B cell (primary cell): ENCODE results near the gene BCL2. TPM values are rescaled to one million over a fixed set of nuclear protein-coding genes. Genes with fewer than 3 reads are reported as not detected.

Experiments
- ATAC-seq: fragments of 200-7000 bp; cut with Tn5 transposase; one replicate; pipeline ENCODE4 v1.10.0; 2021; ENCODE audit warnings: low read depth, mild to moderate bottlenecking, moderate number of reproducible peaks, moderate library complexity
- CTCF ChIA-PET: fragments of 350-600 bp; sonication (Branson Sonifier 250); formaldehyde crosslinking; loops from one replicate; lab custom pipeline; 2021; ENCODE audit warnings: antibody characterized with exemption, inconsistent platforms; lab: Charles Lee
- POLR2A ChIA-PET: fragments of 350-600 bp; sonication (Branson Sonifier 250); formaldehyde crosslinking; loops from one replicate; lab custom pipeline; 2021; ENCODE audit warnings: antibody characterized with exemption; lab: Charles Lee
- DNase-seq: peaks from one replicate; pipeline ENCODE4 v3.0.0; 2013
- H2AFZ ChIP-seq: 2 replicates; pipeline ENCODE4 v1.6.1; 2012; ENCODE audit warnings: mild to moderate bottlenecking, low read depth, low read length; ENCODE audit not compliant: insufficient read depth, poor library complexity, severe bottlenecking
- H3K27ac ChIP-seq, 2 donors: 1 replicate in 1 of 2; 2 replicates in 1 of 2; pipeline ENCODE4 v1.5.1; 2012 to 2013; ENCODE audit warnings: low read length in 2 of 2, mild to moderate bottlenecking in 2 of 2, moderate library complexity in 1 of 2
- H3K27me3 ChIP-seq, 4 experiments: fragments of 200-600 bp in 1 of 4; sonication (generic) in 1 of 4; replicated peaks in 1 of 4; 1 replicate in 2 of 4; 2 replicates in 2 of 4; pipeline versions ENCODE4 v1.6.1 to v1.7.0; 2013 to 2016; ENCODE audit warnings: low read length in 3 of 4, mild to moderate bottlenecking in 2 of 4, mixed read lengths in 1 of 4, moderate library complexity in 1 of 4; ENCODE audit not compliant: insufficient read depth in 4 of 4, control insufficient read depth in 3 of 4; ENCODE audit errors: control extremely low read depth in 1 of 4
- H3K36me3 ChIP-seq, 2 experiments: replicated peaks in 1 of 2; 1 replicate in 1 of 2; 2 replicates in 1 of 2; pipeline versions ENCODE4 v1.6.1 to v1.7.1; 2013; ENCODE audit warnings: low read length in 1 of 2; ENCODE audit not compliant: insufficient read depth in 2 of 2, control insufficient read depth in 1 of 2; ENCODE audit errors: control extremely low read depth in 1 of 2, extremely low read depth in 1 of 2
- H3K4me1 ChIP-seq, 2 donors: fragments of 200-600 bp in 1 of 2; sonication (generic) in 1 of 2; 1 replicate in 1 of 2; 2 replicates in 1 of 2; pipeline versions ENCODE4 v1.5.1 to v1.6.1; 2013 to 2017; ENCODE audit warnings: low read length in 2 of 2; ENCODE audit not compliant: control insufficient read depth in 2 of 2, insufficient read depth in 2 of 2
- H3K4me2 ChIP-seq: replicated peaks from 2 replicates; pipeline ENCODE3; 2012; ENCODE audit warnings: mild to moderate bottlenecking, low read depth, low read length; ENCODE audit not compliant: poor library complexity, severe bottlenecking
- H3K4me3 ChIP-seq, 5 experiments: fragments of 200-600 bp in 1 of 5; sonication (generic) in 1 of 5; 1 replicate in 3 of 5; 2 replicates in 2 of 5; pipeline versions ENCODE4 v1.5.1 to v1.7.0; 2011 to 2016; ENCODE audit warnings: low read length in 4 of 5, mild to moderate bottlenecking in 4 of 5, low read depth in 2 of 5, control low read depth in 1 of 5, moderate library complexity in 1 of 5; ENCODE audit not compliant: insufficient read depth in 1 of 5; ENCODE audit errors: control extremely low read depth in 1 of 5, extremely low read depth in 1 of 5
- H3K79me2 ChIP-seq: fragments of 200-600 bp; sonication (generic); one replicate; pipeline ENCODE4 v1.6.0; 2016; ENCODE audit warnings: low read length; ENCODE audit not compliant: control insufficient read depth, insufficient read depth
- H3K9ac ChIP-seq: fragments of 200-600 bp; sonication (generic); 2 replicates; pipeline ENCODE4 v1.6.1; 2017; ENCODE audit warnings: mild to moderate bottlenecking, low read length, moderate library complexity
- H3K9me3 ChIP-seq, 3 donors: one replicate each; pipeline versions ENCODE4 v1.6.1 to v1.7.1; 2013; ENCODE audit warnings: low read length in 2 of 3; ENCODE audit not compliant: control insufficient read depth in 2 of 3, insufficient read depth in 1 of 3; ENCODE audit errors: control extremely low read depth in 1 of 3
- H4K20me1 ChIP-seq: 2 replicates; pipeline ENCODE4 v1.6.0; 2012; ENCODE audit warnings: mild to moderate bottlenecking, low read length; ENCODE audit not compliant: insufficient read depth, control insufficient read depth, poor library complexity, severe bottlenecking
- H3K27ac Mint-ChIP-seq: one replicate; pipeline ENCODE4 v1.8.0; 2021; ENCODE audit warnings: mixed read lengths
- H3K27me3 Mint-ChIP-seq: one replicate; pipeline ENCODE4 v1.8.0; 2021; ENCODE audit warnings: mixed read lengths
- H3K4me1 Mint-ChIP-seq: one replicate; pipeline ENCODE4 v1.8.0; 2021; ENCODE audit warnings: mixed read lengths
- H3K4me3 Mint-ChIP-seq: one replicate; pipeline ENCODE4 v1.8.0; 2021; ENCODE audit warnings: mixed read lengths
- H3K9me3 Mint-ChIP-seq: one replicate; pipeline ENCODE4 v1.8.0; 2022; ENCODE audit warnings: mixed read lengths; ENCODE audit not compliant: insufficient read depth
- CTCF ChIP-seq: fragments of 200-600 bp; IDR thresholded peaks from one replicate; pipeline ENCODE4 v1.8.0; 2022; ENCODE audit warnings: antibody characterized with exemption, mild to moderate bottlenecking
- EZH2 ChIP-seq: IDR thresholded peaks from 2 replicates; pipeline ENCODE4 v1.6.1; 2012; ENCODE audit warnings: borderline replicate concordance, low read depth, mild to moderate bottlenecking, moderate library complexity, low read length; ENCODE audit not compliant: insufficient read depth, poor library complexity, severe bottlenecking
- WGBS: methylation state at CpG from one replicate; pipeline ENCODE4 v1.1.5; 2013; ENCODE audit warnings: missing lambda C conversion rate; ENCODE audit not compliant: insufficient coverage; 5-methylcytosine and 5-hydroxymethylcytosine counted together
- intact Hi-C: fragments of 100-400 bp; cut with micrococcal nuclease; formaldehyde crosslinking; loops from one replicate; pipeline ENCODE4 v1.10.0; 2022
- polyA plus RNA-seq: library from polyadenylated mRNA; depleted of rRNA; stranded (reverse); fragments of >200 nt; gene quantifications from 2 replicates; pipeline ENCODE4 v1.2.3, GENCODE V29; 2012
- total RNA-seq, 2 donors: library from RNA; stranded (reverse); fragments of 120-200 nt in 1 of 2; gene quantifications; 1 replicate in 1 of 2; 2 replicates in 1 of 2; pipeline versions ENCODE4 v1.2.3 to v1.2.4, GENCODE V29; 2013 to 2022

Gene BCL2
- total and polyA plus RNA-seq, 2 donors (not counting 1 experiment from before 2014, with no cell fraction given), result 27.6 to 144 TPM

DNA sequence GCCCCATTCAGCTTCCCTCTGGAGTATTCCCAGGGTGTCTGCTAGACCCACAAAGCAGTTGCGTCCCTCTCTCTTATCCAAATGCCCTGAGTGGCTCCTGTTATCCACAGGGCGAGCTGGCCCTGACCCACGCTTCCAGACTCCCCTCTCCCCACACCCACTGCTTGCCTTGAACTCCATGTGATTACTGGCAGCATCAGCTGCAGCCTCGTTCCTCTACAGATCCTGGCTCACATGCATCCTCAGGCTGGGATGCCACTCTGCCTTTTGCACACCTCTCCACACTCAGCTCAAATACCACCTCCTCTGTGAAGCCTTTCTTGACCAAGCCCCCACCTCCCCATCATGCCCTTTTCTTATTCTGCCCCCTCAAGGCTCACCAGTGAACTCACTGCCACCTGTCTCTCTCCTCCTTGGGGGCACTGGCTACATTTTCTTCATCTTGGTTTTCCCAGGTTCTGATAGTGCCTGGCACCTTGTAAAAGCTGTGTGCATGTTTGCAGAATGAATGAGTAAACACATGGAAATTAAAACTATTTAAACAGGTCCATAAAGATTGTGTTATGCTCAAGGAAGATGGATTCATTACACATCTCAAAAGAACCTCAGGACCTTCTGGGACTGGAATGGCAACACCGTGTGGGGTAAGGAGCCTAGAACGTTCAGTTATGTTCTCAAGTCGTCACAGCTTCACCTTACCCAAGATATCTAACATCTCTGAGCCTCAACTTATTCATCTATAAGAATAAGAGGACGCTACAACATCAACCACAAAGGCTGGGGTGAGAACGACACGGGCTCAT, 165.0 kb downstream of the BCL2 start:
- CTCF ChIA-PET, result interaction anchor here (0.7 to 9.0 kb wide), 26 partner anchors 9 to 173 kb away, joined by 3 to 160 read pairs (median 5); partner anchors contain the start of gene BCL2
- Histone ChIP-seq H2AFZ (peak overlapping the region; percentile 48), H3K4me3 (peak overlapping the region in 2 of 5 experiments; percentile 33 to 36), H3K4me1 (peaks cover 61 to 62% of the 10 kb centered on the region in 2 donors), H3K9me3 (no peaks in the 10 kb centered on the region), H3K36me3 (peaks cover 0 to 4% of the 10 kb centered on the region in 2 experiments), H3K9ac (peak overlapping the region; percentile 46), H4K20me1 (peaks cover 4% of the 10 kb centered on the region), H3K27me3 (no peaks in the 10 kb centered on the region), H3K27ac (peak overlapping the region; percentile 57 to 89), H3K79me2 (peaks cover 100% of the 10 kb centered on the region), H3K4me2 (peak overlapping the region; percentile 71)
- intact Hi-C loops, result loop anchor here (1.0 to 10.0 kb wide), 6 partner anchors 12 to 970 kb away; partner anchors contain the start of genes PIGN and RELCH
- POLR2A ChIA-PET, result interaction anchor here (0.6 to 2.5 kb wide), 7 partner anchors 11 to 437 kb away, joined by 3 to 15 read pairs (median 5); no protein-coding TSS in a partner anchor
- Mint-ChIP-seq H3K4me3 (peak overlapping the region; percentile 80), H3K27ac (peak overlapping the region; percentile 96), H3K4me1 (peaks cover 88% of the 10 kb centered on the region), H3K9me3 (no peaks in the 10 kb centered on the region), H3K27me3 (no peaks in the 10 kb centered on the region)
- no peak for DNase-seq
- no peak for ATAC-seq
- TF ChIP-seq EZH2 (no peak), CTCF (no peak)
- WGBS, result 83% methylated on average over 7 of the region's 10 CpGs
